ENCODE results near the gene MRPL46.

DNA sequence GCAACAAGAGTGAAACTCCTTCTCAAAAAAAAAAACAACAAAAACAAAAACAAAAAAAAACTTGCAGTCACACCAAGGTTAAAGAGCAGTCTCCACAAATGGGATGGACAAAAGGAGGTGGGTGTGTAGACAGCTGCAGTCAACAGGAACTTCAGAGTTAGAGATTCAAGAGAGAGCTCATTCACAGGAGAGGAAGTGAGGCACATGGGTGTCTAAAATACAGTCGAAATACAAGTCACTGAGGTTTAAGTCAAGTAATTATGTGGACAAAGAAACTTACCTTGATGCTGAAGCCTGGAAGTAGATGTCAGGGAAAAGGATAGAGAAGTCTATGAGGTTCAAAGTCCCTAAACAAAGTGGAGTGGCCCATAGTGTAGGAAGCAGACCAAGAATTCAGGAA is 15.1 kb upstream of the MRPL46 start:
- TF ChIP-seq, protein P1, sequence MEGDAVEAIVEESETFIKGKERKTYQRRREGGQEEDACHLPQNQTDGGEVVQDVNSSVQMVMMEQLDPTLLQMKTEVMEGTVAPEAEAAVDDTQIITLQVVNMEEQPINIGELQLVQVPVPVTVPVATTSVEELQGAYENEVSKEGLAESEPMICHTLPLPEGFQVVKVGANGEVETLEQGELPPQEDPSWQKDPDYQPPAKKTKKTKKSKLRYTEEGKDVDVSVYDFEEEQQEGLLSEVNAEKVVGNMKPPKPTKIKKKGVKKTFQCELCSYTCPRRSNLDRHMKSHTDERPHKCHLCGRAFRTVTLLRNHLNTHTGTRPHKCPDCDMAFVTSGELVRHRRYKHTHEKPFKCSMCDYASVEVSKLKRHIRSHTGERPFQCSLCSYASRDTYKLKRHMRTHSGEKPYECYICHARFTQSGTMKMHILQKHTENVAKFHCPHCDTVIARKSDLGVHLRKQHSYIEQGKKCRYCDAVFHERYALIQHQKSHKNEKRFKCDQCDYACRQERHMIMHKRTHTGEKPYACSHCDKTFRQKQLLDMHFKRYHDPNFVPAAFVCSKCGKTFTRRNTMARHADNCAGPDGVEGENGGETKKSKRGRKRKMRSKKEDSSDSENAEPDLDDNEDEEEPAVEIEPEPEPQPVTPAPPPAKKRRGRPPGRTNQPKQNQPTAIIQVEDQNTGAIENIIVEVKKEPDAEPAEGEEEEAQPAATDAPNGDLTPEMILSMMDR (IDR thresholded peaks at IDR 0.05; ENCODE audit: low read length): no peak
- TF ChIP-seq EZH2 (IDR thresholded peaks at IDR 0.05; ENCODE audit: borderline replicate concordance, low read length): no peak
